ENCODE data around the gene CREB3L4. TPM values are rescaled to one million over a fixed set of nuclear protein-coding genes. Genes with fewer than 3 reads are reported as not detected.

CREB3L4 gene
- total RNA-seq, 4 donors from 2014 or later, result 6.1 to 19.1 (median 8.5) TPM

DNA sequence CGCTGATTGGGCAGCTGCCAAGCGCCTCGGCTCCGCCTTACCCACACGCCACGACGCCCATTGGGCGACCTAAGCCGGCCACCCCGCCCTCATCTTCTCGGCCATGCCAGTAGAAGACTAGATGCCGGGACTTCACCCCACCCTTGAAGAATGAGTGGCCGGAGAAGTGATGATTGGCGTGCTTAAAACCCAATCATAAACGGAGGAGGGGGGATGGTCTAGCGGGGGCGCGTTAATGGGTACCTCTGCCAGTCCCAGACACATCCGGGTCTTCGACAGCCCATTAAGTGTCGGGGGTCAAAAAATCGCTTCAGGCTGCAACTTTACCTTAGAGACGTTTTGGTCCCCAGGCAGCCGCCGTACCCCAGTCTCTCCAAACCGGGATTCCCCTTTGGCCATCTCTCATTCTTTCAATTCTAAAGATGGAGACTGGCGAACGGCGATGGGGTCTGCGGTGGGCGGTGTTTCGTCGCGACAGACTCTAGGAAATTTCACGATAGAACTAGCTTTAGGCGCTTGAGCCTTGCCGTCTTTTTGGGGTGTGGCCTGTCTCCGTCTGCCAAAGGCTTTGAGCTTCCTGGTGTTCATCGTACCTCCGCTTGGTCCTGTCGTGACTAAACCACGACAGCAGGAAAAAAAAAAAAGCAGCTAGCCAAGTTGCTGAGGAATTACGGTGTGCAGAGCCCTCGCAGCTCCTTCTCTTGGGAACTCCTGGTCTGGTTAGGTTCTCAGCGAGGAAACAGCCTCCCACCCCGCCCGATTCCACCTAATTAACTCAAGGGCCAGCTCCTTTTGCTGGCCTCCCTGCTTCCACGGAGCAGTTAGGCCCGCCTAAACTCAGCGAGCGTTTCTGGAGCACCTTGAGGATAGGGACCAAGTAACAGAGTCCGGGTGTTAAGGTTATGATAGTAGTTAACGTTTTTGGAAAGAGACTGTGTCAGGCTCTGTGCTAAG, 44.5 kb upstream of the CREB3L4 start, which contains the start of gene GATAD2B:
Gene GATAD2B (minus strand): TSS at position 1 of the 954 bp plus-strand sequence. CDS start 94,625 bp downstream, outside the sequence.
- TF ChIP-seq, protein P1, sequence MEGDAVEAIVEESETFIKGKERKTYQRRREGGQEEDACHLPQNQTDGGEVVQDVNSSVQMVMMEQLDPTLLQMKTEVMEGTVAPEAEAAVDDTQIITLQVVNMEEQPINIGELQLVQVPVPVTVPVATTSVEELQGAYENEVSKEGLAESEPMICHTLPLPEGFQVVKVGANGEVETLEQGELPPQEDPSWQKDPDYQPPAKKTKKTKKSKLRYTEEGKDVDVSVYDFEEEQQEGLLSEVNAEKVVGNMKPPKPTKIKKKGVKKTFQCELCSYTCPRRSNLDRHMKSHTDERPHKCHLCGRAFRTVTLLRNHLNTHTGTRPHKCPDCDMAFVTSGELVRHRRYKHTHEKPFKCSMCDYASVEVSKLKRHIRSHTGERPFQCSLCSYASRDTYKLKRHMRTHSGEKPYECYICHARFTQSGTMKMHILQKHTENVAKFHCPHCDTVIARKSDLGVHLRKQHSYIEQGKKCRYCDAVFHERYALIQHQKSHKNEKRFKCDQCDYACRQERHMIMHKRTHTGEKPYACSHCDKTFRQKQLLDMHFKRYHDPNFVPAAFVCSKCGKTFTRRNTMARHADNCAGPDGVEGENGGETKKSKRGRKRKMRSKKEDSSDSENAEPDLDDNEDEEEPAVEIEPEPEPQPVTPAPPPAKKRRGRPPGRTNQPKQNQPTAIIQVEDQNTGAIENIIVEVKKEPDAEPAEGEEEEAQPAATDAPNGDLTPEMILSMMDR (IDR thresholded peaks at IDR 0.05), result no peak
- peak; percentile 93 for DNase-seq (ENCODE audit: low spot score)
- peak; percentile 100 for ATAC-seq (ENCODE audit: low FRiP score)

DNA sequence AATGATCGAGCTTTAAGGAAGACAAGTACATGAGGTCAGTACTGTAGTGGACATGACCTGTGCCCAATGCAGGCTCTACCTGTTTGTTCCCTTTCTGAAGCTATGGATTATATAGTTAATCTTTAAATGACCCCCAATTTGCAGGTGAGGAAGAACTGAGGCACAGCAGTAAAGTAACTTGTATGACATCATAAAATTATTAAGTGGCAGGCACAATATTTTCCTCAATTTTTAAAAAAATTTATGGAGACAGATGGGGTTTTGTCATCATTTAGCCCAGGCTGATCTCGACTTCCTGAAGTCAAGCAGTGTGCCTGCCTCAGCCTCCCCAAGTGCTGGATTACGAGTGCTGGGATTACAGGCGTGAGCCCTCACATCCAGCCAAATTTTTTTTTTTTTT, 41.3 kb upstream of the CREB3L4 start:
- ATAC-seq (ENCODE audit: low FRiP score) (no peak), DNase-seq (ENCODE audit: low spot score) (no peak)
- TF ChIP-seq, protein P1 (IDR thresholded peaks at IDR 0.05), result no peak

DNA sequence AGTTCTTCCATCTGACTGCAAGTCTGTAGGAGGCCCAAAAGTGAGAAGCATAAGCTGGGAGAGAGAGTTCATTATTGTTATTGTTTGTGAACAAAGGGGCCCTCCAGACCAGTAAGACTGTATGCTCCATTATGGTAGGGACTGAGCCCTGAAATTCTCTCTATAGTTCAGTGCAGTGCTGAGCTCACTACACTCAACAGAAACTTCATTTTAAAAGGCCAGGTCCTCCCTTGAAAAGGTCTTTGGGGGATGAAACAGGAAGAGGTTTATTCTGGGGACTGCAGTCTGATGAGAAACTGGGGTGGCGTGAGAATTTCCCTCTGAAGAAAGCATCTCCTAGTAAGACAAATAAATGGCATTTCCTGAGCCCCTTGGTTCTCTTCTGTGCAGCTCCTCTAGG, 39.5 kb upstream of the CREB3L4 start:
- TF ChIP-seq, protein P1 (IDR thresholded peaks at IDR 0.05), result no peak

DNA sequence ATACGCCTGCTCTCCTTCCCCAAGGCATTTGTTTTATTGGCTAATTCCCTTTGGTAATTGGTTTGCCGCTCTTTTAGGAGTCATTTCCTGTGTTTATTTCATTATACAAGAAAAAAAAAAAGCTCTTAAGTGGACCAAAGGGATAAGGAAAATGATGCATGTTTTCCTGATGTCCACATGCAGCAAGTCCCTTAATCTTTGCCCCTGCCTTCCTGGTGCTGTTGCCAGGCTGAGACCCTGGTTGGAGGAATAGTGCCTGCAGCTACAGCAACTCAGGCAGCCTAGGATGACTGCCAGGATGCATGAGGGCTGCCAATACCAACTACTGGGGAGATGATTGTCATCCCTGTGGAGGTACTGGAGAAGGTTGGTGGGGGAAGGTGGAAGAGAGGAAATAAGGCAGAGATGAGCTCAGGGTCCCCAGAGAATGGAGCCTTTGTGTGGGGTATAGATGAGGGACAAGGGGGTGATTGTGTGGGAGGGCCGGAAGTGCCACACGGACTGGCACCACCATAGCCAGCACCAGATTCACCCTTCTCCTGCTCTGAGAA, 38.8 kb upstream of the CREB3L4 start:
- DNase-seq (ENCODE audit: low spot score) (no peak), ATAC-seq (ENCODE audit: low FRiP score) (no peak)
- TF ChIP-seq, protein P1 (IDR thresholded peaks at IDR 0.05), result no peak

More for the DNA sequence above, 39.5 kb upstream of the CREB3L4 start:
- DNase-seq (ENCODE audit: low spot score) (no peak), ATAC-seq (ENCODE audit: low FRiP score) (no peak)

DNA sequence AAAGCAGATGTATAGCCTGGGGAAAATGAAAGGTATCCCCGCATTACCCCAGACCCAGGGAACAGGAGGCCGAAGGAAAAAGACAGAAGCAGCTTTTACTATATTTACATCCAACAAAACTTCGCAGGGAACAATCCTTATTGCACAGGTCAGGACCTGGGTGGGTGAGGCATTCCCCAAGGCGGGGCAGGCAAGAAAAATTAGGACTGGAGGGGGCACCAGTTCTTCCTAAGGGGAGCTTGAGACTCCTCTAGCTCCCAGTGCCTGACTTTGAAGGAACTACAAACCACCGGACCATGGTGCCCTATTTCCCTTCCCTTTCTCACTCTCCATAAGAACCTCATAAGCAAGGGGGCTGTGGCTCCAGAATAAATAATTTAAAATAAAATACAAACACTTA, 38.3 kb upstream of the CREB3L4 start:
- DNase-seq (ENCODE audit: low spot score) (no peak), ATAC-seq (ENCODE audit: low FRiP score) (no peak)
- TF ChIP-seq, protein P1 (IDR thresholded peaks at IDR 0.05), result no peak

DNA sequence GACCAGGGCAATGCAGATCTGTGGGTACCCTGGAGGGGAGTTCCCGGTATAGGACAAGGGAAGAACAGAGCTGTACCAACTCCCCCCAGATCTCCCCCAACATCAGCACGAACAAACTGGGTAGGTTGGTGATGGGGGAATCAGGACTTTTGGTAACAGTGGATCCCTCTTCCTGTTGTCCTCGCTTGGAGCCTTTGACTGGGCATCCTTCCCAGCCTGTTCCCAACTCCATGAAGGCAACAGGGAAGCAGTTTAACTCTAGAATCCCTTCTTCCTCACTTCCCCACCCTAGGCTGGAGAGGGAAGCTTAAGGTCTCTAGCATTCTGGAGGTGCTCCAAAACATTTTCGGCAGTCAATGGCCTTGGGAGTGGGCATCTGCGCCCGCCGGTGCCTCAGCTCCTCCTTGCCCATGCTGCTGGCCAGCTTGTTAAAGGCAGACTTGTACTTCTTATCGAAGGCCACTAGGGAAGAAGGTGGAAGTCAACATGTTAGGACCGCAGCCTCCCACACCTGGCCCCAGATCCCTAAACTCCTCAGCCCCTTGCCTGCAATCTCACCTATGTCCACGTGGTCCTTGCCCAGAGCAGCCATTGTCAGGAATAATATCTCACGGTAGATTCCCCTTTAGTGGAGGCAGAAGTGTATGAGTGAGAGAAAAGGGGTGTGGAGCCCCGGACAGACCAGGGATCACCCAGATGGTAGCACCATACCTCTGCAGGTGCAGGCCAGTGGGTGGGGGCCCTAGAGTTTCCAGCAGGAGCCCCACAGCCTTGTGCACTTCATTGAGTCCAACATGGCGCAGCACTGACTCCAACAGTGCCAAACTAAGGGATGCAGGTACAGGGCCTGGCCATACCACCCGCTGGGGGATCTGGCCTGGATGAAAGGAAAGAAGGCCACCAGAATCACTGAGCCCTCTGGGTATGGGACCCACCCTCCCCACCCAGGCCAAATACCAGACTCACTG, 37.4 kb upstream of the CREB3L4 start:
- TF ChIP-seq, protein P1 (IDR thresholded peaks at IDR 0.05), result no peak
- ATAC-seq (ENCODE audit: low FRiP score) (no peak), DNase-seq (ENCODE audit: low spot score) (no peak)
